HepG2 (cell line): ENCODE results near the gene TLK2. TPM values are rescaled to one million over a fixed set of nuclear protein-coding genes. Genes with fewer than 3 reads are reported as not detected.

Source experiments
- ARHGAP35 ChIP-seq: sonication (generic); formaldehyde crosslinking; IDR thresholded peaks from 2 replicates; pipeline ENCODE4 v1.9.0; 2022; ENCODE audit warnings: mild to moderate bottlenecking, inconsistent platforms, moderate library complexity, missing genetic modification reagents, borderline replicate concordance
- CHCHD3 ChIP-seq: sonication (generic); formaldehyde crosslinking; IDR thresholded peaks from 2 replicates; pipeline ENCODE4 v1.8.0; 2022; ENCODE audit warnings: mild to moderate bottlenecking, missing genetic modification reagents, moderate library complexity
- EHMT2 ChIP-seq: fragments of 200-600 bp; sonication (generic); IDR thresholded peaks from 2 replicates; pipeline ENCODE4 v1.7.0; 2017; ENCODE audit warnings: antibody characterized with exemption, low read depth, low read length, borderline replicate concordance
- FLYWCH1 ChIP-seq: sonication (generic); formaldehyde crosslinking; IDR thresholded peaks from 2 replicates; pipeline ENCODE4 v1.8.1; 2023; ENCODE audit warnings: mild to moderate bottlenecking, missing genetic modification reagents
- HNRNPLL ChIP-seq: fragments of 200-400 bp; formaldehyde crosslinking; IDR thresholded peaks from 2 replicates; pipeline ENCODE4 v1.6.1; 2017; ENCODE audit warnings: mild to moderate bottlenecking, low read depth, low read length; ENCODE audit not compliant: poor library complexity, severe bottlenecking
- HOXA5 ChIP-seq: sonication (generic); formaldehyde crosslinking; IDR thresholded peaks from 2 replicates; pipeline ENCODE4 v1.4.0; 2020; ENCODE audit warnings: missing genetic modification reagents
- SNRNP70 ChIP-seq: fragments of 200-400 bp; formaldehyde crosslinking; IDR thresholded peaks from 2 replicates; pipeline ENCODE4 v1.6.1; 2017; ENCODE audit warnings: mild to moderate bottlenecking, low read depth, low read length, moderate library complexity
- TOE1 ChIP-seq: sonication (generic); formaldehyde crosslinking; IDR thresholded peaks from 2 replicates; pipeline ENCODE4 v1.4.0; 2020; ENCODE audit warnings: mild to moderate bottlenecking, missing genetic modification reagents
- ZFP90 ChIP-seq: sonication (generic); formaldehyde crosslinking; IDR thresholded peaks from 2 replicates; pipeline ENCODE4 v1.8.0; 2022; ENCODE audit warnings: missing genetic modification reagents, mild to moderate bottlenecking, inconsistent platforms, borderline replicate concordance
- ZMYM4 ChIP-seq: sonication (generic); formaldehyde crosslinking; IDR thresholded peaks from 2 replicates; pipeline ENCODE4 v1.8.1; 2023; ENCODE audit warnings: mild to moderate bottlenecking, missing genetic modification reagents
- ZNF225 ChIP-seq: sonication (generic); formaldehyde crosslinking; IDR thresholded peaks from 2 replicates; pipeline ENCODE4 v1.4.0; 2020; ENCODE audit warnings: mild to moderate bottlenecking, missing genetic modification reagents
- ZNF432 ChIP-seq: sonication (generic); formaldehyde crosslinking; IDR thresholded peaks from 2 replicates; pipeline ENCODE4 v1.5.0; 2020; ENCODE audit warnings: missing genetic modification reagents, mild to moderate bottlenecking, borderline replicate concordance
- ZNF644 ChIP-seq: IDR thresholded peaks from 2 replicates; pipeline ENCODE4 v1.6.1; 2016; ENCODE audit warnings: low read depth
- polyA plus RNA-seq, 8 experiments: library from polyadenylated mRNA; depleted of rRNA in 3 of 8; stranded (reverse) in 7 of 8; unstranded in 1 of 8; fragments of >200 nt; fragmentation: Illumina TruSeq in 4 of 8; extraction: Trizol in 4 of 8; gene quantifications; 2 replicates each; pipeline versions ENCODE4 v1.2.1 to v1.2.3, GENCODE V29; 2011 to 2016; ENCODE audit warnings: low read depth in 4 of 8, missing spikeins in 1 of 8, mixed read lengths in 1 of 8; ENCODE audit not compliant: insufficient read depth in 1 of 8
- total RNA-seq, 5 experiments: library from RNA; depleted of rRNA; stranded (reverse); fragments of >200 nt; fragmentation: Illumina TruSeq; extraction: Trizol; gene quantifications; 2 replicates each; pipeline ENCODE4 v1.2.3, GENCODE V29; 2016; ENCODE audit warnings: low read depth in 1 of 5
- TF ChIP-seq, protein P1 (sequence below): IDR thresholded peaks from 2 replicates; pipeline ENCODE4 v1.6.1; 2016; ENCODE audit warnings: control low read depth
- TF ChIP-seq, protein P2 (sequence below), 2 experiments: sonication (generic) in 1 of 2; formaldehyde crosslinking in 1 of 2; IDR thresholded peaks; 2 replicates each; pipeline versions ENCODE4 v1.6.1 to v1.9.0; 2014 to 2022; ENCODE audit warnings: antibody characterized with exemption in 1 of 2, borderline replicate concordance in 1 of 2, inconsistent platforms in 1 of 2, low read depth in 1 of 2, missing genetic modification reagents in 1 of 2
- TF ChIP-seq, protein P3 (sequence below), 2 experiments: sonication (generic) in 1 of 2; formaldehyde crosslinking in 1 of 2; IDR thresholded peaks; 2 replicates each; pipeline versions ENCODE4 v1.5.1 to v1.6.1; 2011 to 2020; ENCODE audit warnings: borderline replicate concordance in 1 of 2, low read depth in 1 of 2, low read length in 1 of 2, mild to moderate bottlenecking in 1 of 2, missing genetic modification reagents in 1 of 2, moderate library complexity in 1 of 2
- TF ChIP-seq, protein P4 (sequence below): sonication (generic); formaldehyde crosslinking; IDR thresholded peaks from 2 replicates; pipeline ENCODE4 v1.4.0; 2020; ENCODE audit warnings: missing genetic modification reagents

The TLK2 gene
- total and polyA plus RNA-seq, 2 of the 13 experiments (the other 11 are each of a cell fraction or from before 2014, with no cell fraction given), result 58.7 to 60.8 TPM

DNA sequence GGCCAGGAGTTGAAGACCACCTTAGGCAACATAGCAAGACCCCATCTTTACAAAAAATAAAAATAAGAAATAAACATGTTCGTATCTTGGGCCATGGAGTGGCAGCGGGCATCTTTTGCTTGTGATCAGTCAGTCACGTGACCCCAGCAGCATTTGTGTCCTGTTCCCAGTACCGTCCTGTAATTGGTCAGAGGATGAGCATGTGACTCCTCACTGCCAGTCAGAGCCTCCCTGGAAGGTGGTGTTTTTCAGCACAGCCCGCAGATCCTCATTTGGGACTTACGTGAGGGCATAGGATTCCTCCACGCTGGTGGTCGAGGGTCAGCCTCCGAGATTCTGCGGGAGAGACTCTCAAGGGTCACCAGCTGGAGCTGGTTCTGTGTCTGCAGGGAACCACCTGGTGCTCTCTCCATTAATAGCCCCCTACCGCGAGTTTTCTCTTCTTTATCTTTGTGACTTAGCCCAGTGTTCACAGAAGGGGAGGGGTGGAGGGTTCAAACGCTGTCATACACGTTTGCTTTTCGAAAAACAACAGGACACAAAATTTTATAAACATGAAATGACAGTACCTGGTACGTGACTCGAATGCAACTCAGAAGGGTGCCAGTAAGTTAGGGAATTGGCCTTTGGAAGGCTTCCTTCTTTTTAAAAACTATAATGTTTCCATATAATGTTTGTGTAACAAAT, 166.0 kb downstream of the TLK2 start (continued):
- TF ChIP-seq FLYWCH1 (CRISPR knock-in tag) (no peak), ZFP90 (CRISPR knock-in tag) (no peak), ZNF644 (CRISPR knock-in tag) (no peak), TOE1 (CRISPR knock-in tag) (no peak), ZNF432 (CRISPR knock-in tag) (no peak), HNRNPLL (no peak), ZNF225 (0 out of 2 replicates have a peak, but pooled peaks have one; percentile 32), HOXA5 (CRISPR knock-in tag) (no peak), EHMT2 (no peak), ZMYM4 (CRISPR knock-in tag) (peak; percentile 64; the same call in 1 of the 2 replicates), ARHGAP35 (no peak), SNRNP70 (no peak), CHCHD3 (CRISPR knock-in tag) (no peak)
- TF ChIP-seq, protein P1, sequence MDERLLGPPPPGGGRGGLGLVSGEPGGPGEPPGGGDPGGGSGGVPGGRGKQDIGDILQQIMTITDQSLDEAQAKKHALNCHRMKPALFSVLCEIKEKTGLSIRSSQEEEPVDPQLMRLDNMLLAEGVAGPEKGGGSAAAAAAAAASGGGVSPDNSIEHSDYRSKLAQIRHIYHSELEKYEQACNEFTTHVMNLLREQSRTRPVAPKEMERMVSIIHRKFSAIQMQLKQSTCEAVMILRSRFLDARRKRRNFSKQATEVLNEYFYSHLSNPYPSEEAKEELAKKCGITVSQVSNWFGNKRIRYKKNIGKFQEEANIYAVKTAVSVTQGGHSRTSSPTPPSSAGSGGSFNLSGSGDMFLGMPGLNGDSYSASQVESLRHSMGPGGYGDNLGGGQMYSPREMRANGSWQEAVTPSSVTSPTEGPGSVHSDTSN (CRISPR knock-in tag), result no peak
- TF ChIP-seq, protein P2, sequence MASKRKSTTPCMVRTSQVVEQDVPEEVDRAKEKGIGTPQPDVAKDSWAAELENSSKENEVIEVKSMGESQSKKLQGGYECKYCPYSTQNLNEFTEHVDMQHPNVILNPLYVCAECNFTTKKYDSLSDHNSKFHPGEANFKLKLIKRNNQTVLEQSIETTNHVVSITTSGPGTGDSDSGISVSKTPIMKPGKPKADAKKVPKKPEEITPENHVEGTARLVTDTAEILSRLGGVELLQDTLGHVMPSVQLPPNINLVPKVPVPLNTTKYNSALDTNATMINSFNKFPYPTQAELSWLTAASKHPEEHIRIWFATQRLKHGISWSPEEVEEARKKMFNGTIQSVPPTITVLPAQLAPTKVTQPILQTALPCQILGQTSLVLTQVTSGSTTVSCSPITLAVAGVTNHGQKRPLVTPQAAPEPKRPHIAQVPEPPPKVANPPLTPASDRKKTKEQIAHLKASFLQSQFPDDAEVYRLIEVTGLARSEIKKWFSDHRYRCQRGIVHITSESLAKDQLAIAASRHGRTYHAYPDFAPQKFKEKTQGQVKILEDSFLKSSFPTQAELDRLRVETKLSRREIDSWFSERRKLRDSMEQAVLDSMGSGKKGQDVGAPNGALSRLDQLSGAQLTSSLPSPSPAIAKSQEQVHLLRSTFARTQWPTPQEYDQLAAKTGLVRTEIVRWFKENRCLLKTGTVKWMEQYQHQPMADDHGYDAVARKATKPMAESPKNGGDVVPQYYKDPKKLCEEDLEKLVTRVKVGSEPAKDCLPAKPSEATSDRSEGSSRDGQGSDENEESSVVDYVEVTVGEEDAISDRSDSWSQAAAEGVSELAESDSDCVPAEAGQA (IDR thresholded peaks at IDR 0.05; ENCODE audit: low read depth), result no peak
- TF ChIP-seq, protein P2 (CRISPR knock-in tag; IDR thresholded peaks at IDR 0.05; ENCODE audit: borderline replicate concordance), result no peak
- TF ChIP-seq, protein P3, sequence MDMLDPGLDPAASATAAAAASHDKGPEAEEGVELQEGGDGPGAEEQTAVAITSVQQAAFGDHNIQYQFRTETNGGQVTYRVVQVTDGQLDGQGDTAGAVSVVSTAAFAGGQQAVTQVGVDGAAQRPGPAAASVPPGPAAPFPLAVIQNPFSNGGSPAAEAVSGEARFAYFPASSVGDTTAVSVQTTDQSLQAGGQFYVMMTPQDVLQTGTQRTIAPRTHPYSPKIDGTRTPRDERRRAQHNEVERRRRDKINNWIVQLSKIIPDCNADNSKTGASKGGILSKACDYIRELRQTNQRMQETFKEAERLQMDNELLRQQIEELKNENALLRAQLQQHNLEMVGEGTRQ (IDR thresholded peaks at IDR 0.05; ENCODE audit: low read depth, low read length), result peak; percentile 96
- TF ChIP-seq, protein P3 (CRISPR knock-in tag; IDR thresholded peaks at IDR 0.05; ENCODE audit: borderline replicate concordance), result peak; percentile 90; the same call in 1 of the 2 replicates
- TF ChIP-seq, protein P4, sequence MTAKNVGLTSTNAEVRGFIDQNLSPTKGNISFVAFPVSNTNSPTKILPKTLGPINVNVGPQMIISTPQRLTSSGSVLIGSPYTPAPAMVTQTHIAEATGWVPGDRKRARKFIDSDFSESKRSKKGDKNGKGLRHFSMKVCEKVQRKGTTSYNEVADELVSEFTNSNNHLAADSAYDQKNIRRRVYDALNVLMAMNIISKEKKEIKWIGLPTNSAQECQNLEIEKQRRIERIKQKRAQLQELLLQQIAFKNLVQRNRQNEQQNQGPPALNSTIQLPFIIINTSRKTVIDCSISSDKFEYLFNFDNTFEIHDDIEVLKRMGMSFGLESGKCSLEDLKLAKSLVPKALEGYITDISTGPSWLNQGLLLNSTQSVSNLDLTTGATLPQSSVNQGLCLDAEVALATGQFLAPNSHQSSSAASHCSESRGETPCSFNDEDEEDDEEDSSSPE (CRISPR knock-in tag), result no peak
